Activated CD8-positive, alpha-beta memory T cell treated with anti-CD3 and anti-CD28 coated beads, Interleukin-2, amount 50 U/mL, for 4 hours (primary cell): ENCODE measurements around the gene SLC35A5.

Experiments used
- DNase-seq: peaks from one replicate; pipeline ENCODE4 v3.0.0-alpha.2; 2020

SLC35A5 gene

GRCh38 chr3:112627919-112628466 is 66.1 kb downstream of the SLC35A5 start:
- DNase-seq = no peak

- DNase-seq = no peak
Observed at GRCh38 chr3:112629425-112629824, 67.6 kb downstream of the SLC35A5 start.

- DNase-seq = no peak
Observed at GRCh38 chr3:112631257-112631656, 69.4 kb downstream of the SLC35A5 start.

GRCh38 chr3:112632596-112632995 is 70.8 kb downstream of the SLC35A5 start:
- DNase-seq = no peak

GRCh38 chr3:112633191-112633590 is 71.3 kb downstream of the SLC35A5 start:
- DNase-seq = no peak

GRCh38 chr3:112633757-112634156 is 71.9 kb downstream of the SLC35A5 start:
- no peak for DNase-seq

GRCh38 chr3:112634786-112635541 is 73.1 kb downstream of the SLC35A5 start:
- no peak for DNase-seq
